WTC11 (cell line): ENCODE results near the gene DCK. TPM values are rescaled to one million over a fixed set of nuclear protein-coding genes. Genes with fewer than 3 reads are reported as not detected.

Experiments used
- ATAC-seq: fragments of 200-7000 bp; cut with Tn5 transposase; 2 replicates; pipeline ENCODE4 v1.10.0; 2021; ENCODE audit warnings: mild to moderate bottlenecking, moderate library complexity
- CTCF ChIA-PET: fragments of 300-600 bp; sonication (Branson Sonifier 250); formaldehyde crosslinking; loops from one replicate; lab custom pipeline; 2021; ENCODE audit warnings: antibody characterized with exemption; lab: Charles Lee
- POLR2A ChIA-PET: fragments of 350-600 bp; sonication (Branson Sonifier 250); formaldehyde crosslinking; loops from one replicate; lab custom pipeline; 2021; ENCODE audit warnings: antibody characterized with exemption; lab: Charles Lee
- DNase-seq: peaks from one replicate; pipeline ENCODE4 v3.0.0; 2021; ENCODE audit warnings: low spot score
- H3K27ac Mint-ChIP-seq: 2 replicates; pipeline ENCODE4 v1.8.0; 2021; ENCODE audit warnings: mixed read lengths
- H3K27me3 Mint-ChIP-seq: 2 replicates; pipeline ENCODE4 v1.8.0; 2021; ENCODE audit warnings: low read depth, mild to moderate bottlenecking, moderate library complexity, mixed read lengths
- H3K36me3 Mint-ChIP-seq: 2 replicates; pipeline ENCODE4 v1.8.0; 2021; ENCODE audit warnings: mixed read lengths
- H3K4me1 Mint-ChIP-seq: 2 replicates; pipeline ENCODE4 v1.8.0; 2022; ENCODE audit warnings: mixed read lengths
- H3K4me3 Mint-ChIP-seq: 2 replicates; pipeline ENCODE4 v1.8.0; 2021; ENCODE audit warnings: mild to moderate bottlenecking, moderate library complexity, mixed read lengths
- H3K9me3 Mint-ChIP-seq: 2 replicates; pipeline ENCODE4 v1.8.0; 2021; ENCODE audit warnings: mixed read lengths
- ELF4 ChIP-seq: sonication (generic); formaldehyde crosslinking; IDR thresholded peaks from 2 replicates; pipeline ENCODE4 v1.8.1; 2022; ENCODE audit warnings: low read depth, mild to moderate bottlenecking, moderate library complexity, missing genetic modification reagents
- GTF2I ChIP-seq: fragments of 250-450 bp; sonication (Bioruptor Pico); conservative IDR thresholded peaks from 2 replicates; pipeline ENCODE4 v1.4.0; 2021; ENCODE audit warnings: mild to moderate bottlenecking
- KAT7 ChIP-seq: sonication (generic); formaldehyde crosslinking; IDR thresholded peaks from 2 replicates; pipeline ENCODE4 v1.8.1; 2023; ENCODE audit warnings: missing genetic modification reagents, mild to moderate bottlenecking, borderline replicate concordance
- MXD4 ChIP-seq: fragments of 250-450 bp; sonication (Bioruptor Pico); IDR thresholded peaks from 2 replicates; pipeline ENCODE4 v1.8.0; 2021; ENCODE audit warnings: mild to moderate bottlenecking, moderate library complexity, borderline replicate concordance
- NFYB ChIP-seq: sonication (generic); formaldehyde crosslinking; conservative IDR thresholded peaks from 2 replicates; pipeline ENCODE4 v1.8.0; 2022; ENCODE audit warnings: low read depth, missing genetic modification reagents
- RELA ChIP-seq: sonication (generic); formaldehyde crosslinking; IDR thresholded peaks from 2 replicates; pipeline ENCODE4 v1.8.1; 2022; ENCODE audit warnings: missing genetic modification reagents, mild to moderate bottlenecking, borderline replicate concordance
- SOX15 ChIP-seq: fragments of 250-450 bp; sonication (Bioruptor Pico); IDR thresholded peaks from 2 replicates; pipeline ENCODE4 v1.9.0; 2021; ENCODE audit warnings: mild to moderate bottlenecking
- total RNA-seq: library from RNA; stranded (reverse); gene quantifications from 3 replicates; pipeline ENCODE4 v1.2.3, GENCODE V29; 2021
- TF ChIP-seq, protein P1 (sequence below): fragments of 250-450 bp; sonication (Bioruptor Pico); conservative IDR thresholded peaks from 2 replicates; pipeline ENCODE4 v1.9.0; 2021; ENCODE audit warnings: mild to moderate bottlenecking
- TF ChIP-seq, protein P2 (sequence below): sonication (generic); formaldehyde crosslinking; IDR thresholded peaks from 2 replicates; pipeline ENCODE4 v1.8.1; 2023; ENCODE audit warnings: mild to moderate bottlenecking, moderate library complexity, missing genetic modification reagents
- TF ChIP-seq, protein P3 (sequence below): sonication (generic); formaldehyde crosslinking; IDR thresholded peaks from 2 replicates; pipeline ENCODE4 v1.8.1; 2023; ENCODE audit warnings: mild to moderate bottlenecking, missing genetic modification reagents, borderline replicate concordance
- TF ChIP-seq, protein P4 (sequence below): fragments of 250-450 bp; sonication (Bioruptor Pico); IDR thresholded peaks from 2 replicates; pipeline ENCODE4 v1.9.0; 2021; ENCODE audit warnings: mild to moderate bottlenecking, borderline replicate concordance
- TF ChIP-seq, protein P5 (sequence below): sonication (generic); formaldehyde crosslinking; IDR thresholded peaks from 2 replicates; pipeline ENCODE4 v1.8.0; 2022; ENCODE audit warnings: mild to moderate bottlenecking, missing genetic modification reagents
- TF ChIP-seq, protein P6 (sequence below): sonication (generic); formaldehyde crosslinking; IDR thresholded peaks from 2 replicates; pipeline ENCODE4 v1.8.1; 2023; ENCODE audit warnings: mild to moderate bottlenecking, missing genetic modification reagents

DCK gene
- total RNA-seq, 1 experiment from 2014 or later: 15.0 TPM

DNA sequence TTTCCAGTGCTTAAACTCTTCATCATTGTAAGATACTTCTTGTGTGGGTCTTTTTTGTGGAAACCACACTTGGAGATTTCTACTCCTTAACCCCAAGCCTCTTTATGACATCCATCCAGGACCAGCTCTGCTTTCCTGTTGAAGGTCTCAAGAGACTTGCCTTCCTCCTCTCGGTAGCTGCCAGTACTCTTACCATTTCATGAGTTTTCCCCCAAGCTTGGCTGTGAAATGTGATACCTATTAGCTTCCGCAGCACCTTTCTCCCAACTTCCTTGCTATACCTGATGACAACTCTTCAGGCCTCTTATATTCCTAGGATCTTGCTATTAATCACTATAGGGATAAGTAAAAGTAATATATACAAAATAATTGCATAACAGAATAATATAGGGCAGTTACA lies 1.9 kb upstream of the DCK start:
- DNase-seq (no peak), ATAC-seq (no peak)
- Mint-ChIP-seq H3K36me3 (peaks cover 6% of the 10 kb centered on the region; the same call in 1 of the 2 replicates), H3K9me3 (peaks cover 5% of the 10 kb centered on the region), H3K4me3 (no peak overlapping the region), H3K27me3 (no peaks in the 10 kb centered on the region), H3K27ac (peak overlapping the region; percentile 76), H3K4me1 (peaks cover 47% of the 10 kb centered on the region)
- TF ChIP-seq, protein P1, sequence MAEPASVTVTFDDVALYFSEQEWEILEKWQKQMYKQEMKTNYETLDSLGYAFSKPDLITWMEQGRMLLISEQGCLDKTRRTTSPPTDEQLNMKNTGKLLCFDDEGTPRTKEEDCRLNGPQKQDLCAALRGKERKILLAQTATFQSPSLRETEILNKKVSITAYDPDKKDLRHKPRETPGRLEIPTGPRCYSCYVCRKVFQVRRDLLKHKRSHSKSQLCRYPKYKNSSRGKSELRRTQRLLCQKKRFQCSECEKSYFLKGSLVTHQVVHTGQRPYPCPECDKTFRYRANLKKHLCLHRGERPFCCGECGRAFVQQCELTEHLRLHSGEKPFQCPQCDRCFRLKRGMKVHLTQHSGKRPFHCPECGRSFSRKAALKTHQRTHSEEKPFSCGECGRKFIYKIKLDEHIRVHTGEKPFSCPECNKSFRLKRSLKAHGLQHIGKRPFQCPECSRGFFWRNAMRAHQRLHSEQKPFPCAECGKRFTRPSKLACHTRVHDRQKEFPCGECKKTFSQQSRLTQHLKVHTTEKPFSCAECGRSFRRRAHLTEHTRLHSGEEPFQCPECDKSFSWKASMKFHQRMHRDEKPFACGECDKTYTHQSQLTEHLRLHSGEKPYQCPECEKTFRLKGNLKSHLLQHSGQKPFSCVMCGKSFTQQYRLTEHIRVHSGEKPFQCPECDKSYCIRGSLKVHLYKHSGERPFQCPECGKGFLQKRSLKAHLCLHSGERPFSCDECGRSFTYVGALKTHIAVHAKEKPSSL (CRISPR knock-in tag): no peak
- TF ChIP-seq, protein P2, sequence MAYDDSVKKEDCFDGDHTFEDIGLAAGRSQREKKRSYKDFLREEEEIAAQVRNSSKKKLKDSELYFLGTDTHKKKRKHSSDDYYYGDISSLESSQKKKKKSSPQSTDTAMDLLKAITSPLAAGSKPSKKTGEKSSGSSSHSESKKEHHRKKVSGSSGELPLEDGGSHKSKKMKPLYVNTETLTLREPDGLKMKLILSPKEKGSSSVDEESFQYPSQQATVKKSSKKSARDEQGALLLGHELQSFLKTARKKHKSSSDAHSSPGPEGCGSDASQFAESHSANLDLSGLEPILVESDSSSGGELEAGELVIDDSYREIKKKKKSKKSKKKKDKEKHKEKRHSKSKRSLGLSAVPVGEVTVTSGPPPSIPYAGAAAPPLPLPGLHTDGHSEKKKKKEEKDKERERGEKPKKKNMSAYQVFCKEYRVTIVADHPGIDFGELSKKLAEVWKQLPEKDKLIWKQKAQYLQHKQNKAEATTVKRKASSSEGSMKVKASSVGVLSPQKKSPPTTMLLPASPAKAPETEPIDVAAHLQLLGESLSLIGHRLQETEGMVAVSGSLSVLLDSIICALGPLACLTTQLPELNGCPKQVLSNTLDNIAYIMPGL (CRISPR knock-in tag): no peak
- TF ChIP-seq, protein P3, sequence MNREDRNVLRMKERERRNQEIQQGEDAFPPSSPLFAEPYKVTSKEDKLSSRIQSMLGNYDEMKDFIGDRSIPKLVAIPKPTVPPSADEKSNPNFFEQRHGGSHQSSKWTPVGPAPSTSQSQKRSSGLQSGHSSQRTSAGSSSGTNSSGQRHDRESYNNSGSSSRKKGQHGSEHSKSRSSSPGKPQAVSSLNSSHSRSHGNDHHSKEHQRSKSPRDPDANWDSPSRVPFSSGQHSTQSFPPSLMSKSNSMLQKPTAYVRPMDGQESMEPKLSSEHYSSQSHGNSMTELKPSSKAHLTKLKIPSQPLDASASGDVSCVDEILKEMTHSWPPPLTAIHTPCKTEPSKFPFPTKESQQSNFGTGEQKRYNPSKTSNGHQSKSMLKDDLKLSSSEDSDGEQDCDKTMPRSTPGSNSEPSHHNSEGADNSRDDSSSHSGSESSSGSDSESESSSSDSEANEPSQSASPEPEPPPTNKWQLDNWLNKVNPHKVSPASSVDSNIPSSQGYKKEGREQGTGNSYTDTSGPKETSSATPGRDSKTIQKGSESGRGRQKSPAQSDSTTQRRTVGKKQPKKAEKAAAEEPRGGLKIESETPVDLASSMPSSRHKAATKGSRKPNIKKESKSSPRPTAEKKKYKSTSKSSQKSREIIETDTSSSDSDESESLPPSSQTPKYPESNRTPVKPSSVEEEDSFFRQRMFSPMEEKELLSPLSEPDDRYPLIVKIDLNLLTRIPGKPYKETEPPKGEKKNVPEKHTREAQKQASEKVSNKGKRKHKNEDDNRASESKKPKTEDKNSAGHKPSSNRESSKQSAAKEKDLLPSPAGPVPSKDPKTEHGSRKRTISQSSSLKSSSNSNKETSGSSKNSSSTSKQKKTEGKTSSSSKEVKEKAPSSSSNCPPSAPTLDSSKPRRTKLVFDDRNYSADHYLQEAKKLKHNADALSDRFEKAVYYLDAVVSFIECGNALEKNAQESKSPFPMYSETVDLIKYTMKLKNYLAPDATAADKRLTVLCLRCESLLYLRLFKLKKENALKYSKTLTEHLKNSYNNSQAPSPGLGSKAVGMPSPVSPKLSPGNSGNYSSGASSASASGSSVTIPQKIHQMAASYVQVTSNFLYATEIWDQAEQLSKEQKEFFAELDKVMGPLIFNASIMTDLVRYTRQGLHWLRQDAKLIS (CRISPR knock-in tag): no peak
- TF ChIP-seq SOX15 (CRISPR knock-in tag) (no peak), KAT7 (no peak), MXD4 (CRISPR knock-in tag) (no peak), GTF2I (CRISPR knock-in tag) (no peak)
- TF ChIP-seq, protein P4, sequence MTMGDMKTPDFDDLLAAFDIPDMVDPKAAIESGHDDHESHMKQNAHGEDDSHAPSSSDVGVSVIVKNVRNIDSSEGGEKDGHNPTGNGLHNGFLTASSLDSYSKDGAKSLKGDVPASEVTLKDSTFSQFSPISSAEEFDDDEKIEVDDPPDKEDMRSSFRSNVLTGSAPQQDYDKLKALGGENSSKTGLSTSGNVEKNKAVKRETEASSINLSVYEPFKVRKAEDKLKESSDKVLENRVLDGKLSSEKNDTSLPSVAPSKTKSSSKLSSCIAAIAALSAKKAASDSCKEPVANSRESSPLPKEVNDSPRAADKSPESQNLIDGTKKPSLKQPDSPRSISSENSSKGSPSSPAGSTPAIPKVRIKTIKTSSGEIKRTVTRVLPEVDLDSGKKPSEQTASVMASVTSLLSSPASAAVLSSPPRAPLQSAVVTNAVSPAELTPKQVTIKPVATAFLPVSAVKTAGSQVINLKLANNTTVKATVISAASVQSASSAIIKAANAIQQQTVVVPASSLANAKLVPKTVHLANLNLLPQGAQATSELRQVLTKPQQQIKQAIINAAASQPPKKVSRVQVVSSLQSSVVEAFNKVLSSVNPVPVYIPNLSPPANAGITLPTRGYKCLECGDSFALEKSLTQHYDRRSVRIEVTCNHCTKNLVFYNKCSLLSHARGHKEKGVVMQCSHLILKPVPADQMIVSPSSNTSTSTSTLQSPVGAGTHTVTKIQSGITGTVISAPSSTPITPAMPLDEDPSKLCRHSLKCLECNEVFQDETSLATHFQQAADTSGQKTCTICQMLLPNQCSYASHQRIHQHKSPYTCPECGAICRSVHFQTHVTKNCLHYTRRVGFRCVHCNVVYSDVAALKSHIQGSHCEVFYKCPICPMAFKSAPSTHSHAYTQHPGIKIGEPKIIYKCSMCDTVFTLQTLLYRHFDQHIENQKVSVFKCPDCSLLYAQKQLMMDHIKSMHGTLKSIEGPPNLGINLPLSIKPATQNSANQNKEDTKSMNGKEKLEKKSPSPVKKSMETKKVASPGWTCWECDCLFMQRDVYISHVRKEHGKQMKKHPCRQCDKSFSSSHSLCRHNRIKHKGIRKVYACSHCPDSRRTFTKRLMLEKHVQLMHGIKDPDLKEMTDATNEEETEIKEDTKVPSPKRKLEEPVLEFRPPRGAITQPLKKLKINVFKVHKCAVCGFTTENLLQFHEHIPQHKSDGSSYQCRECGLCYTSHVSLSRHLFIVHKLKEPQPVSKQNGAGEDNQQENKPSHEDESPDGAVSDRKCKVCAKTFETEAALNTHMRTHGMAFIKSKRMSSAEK (CRISPR knock-in tag): no peak
- TF ChIP-seq, protein P5, sequence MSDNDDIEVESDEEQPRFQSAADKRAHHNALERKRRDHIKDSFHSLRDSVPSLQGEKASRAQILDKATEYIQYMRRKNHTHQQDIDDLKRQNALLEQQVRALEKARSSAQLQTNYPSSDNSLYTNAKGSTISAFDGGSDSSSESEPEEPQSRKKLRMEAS (CRISPR knock-in tag): no peak
- POLR2A ChIA-PET: no interaction called here
- CTCF ChIA-PET: interaction anchor here (2.0 kb wide), 1 partner anchor 18 kb away, joined by 12 read pairs; no protein-coding TSS in a partner anchor

DNA sequence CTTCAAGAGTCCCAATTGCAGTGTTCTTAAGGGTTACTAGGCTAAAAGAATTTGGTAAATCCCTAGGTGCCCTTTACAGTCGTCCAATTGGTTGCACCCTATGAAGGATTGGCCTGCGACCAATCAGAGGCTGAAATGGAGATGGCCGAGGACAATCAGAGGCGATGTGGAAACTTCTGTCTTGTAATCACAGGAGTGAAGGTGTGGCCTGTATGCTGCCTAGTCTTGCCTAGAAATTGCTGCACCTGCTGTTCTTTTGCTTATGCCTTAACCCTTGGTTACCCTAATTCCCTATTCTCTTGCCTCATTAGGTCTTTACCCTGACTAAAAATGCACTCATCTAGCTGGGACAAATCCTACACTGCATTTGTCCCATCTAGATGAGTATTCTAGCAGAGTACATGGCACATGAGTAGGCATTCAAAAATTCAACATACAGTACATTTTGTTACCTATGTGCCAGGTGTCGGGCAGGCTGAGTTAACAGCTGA lies 1.0 kb upstream of the DCK start:
- peak; percentile 4 for ATAC-seq
- DNase-seq: peak; percentile 21
- H3K9me3 Mint-ChIP-seq: peaks cover 5% of the 10 kb centered on the region
- H3K27ac Mint-ChIP-seq: peak overlapping the region; percentile 91
- POLR2A ChIA-PET: interaction anchor here (1.5 kb wide), 2 partner anchors 154 to 288 kb away, joined by 4 to 14 read pairs; partner anchors contain the start of gene GRSF1
- H3K4me1 Mint-ChIP-seq: peaks cover 54% of the 10 kb centered on the region
- H3K27me3 Mint-ChIP-seq: no peaks in the 10 kb centered on the region
- CTCF ChIA-PET: interaction anchor here (1.3 to 2.8 kb wide), 2 partner anchors 18 to 305 kb away, joined by 3 to 28 read pairs; no protein-coding TSS in a partner anchor
- H3K4me3 Mint-ChIP-seq: peak overlapping the region; percentile 88
- H3K36me3 Mint-ChIP-seq: peaks cover 6% of the 10 kb centered on the region; the same call in 1 of the 2 replicates
- TF ChIP-seq GTF2I (CRISPR knock-in tag) (no peak), NFYB (CRISPR knock-in tag) (peak; percentile 59), ELF4 (CRISPR knock-in tag) (no peak), RELA (CRISPR knock-in tag) (no peak)
- TF ChIP-seq, protein P6, sequence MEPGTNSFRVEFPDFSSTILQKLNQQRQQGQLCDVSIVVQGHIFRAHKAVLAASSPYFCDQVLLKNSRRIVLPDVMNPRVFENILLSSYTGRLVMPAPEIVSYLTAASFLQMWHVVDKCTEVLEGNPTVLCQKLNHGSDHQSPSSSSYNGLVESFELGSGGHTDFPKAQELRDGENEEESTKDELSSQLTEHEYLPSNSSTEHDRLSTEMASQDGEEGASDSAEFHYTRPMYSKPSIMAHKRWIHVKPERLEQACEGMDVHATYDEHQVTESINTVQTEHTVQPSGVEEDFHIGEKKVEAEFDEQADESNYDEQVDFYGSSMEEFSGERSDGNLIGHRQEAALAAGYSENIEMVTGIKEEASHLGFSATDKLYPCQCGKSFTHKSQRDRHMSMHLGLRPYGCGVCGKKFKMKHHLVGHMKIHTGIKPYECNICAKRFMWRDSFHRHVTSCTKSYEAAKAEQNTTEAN (CRISPR knock-in tag): no peak
- TF ChIP-seq, protein P3 (CRISPR knock-in tag): no peak
